Measurements from ENCODE around the gene NUP98.

Gene NUP98

DNA sequence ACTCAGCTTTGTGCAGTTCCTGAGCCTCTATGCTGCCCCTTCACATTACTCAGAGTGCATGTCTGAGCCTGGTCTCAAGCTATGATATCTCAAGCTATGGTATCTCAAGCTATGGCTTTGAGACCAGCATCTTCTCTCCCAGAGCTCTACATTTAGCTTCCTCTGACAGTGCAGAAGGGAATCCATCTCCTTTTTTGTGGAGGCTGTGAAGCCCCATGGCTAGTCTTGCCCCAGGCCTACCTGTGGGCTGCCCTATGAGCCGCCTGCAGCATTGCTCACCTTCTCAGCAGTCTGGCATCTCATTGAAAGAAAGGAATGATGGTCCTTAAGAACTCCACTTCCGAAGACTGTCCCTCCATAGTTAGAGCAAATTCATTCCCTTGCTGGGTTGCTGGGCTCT is 23.6 kb upstream of the NUP98 start:
- H3K27ac ChIP-seq (ENCODE audit: extremely low read depth, low read depth, low read length) = no peak overlapping the region
- H3K4me3 ChIP-seq (ENCODE audit: low read depth, low read length) = no peak overlapping the region
- TF ChIP-seq ZNF623 (tag by site-specific recombination; IDR thresholded peaks at IDR 0.05) (no peak), SETDB1 (IDR thresholded peaks at IDR 0.05; ENCODE audit: insufficient read length, low read length) (no peak), ZNF433 (tag by site-specific recombination; IDR thresholded peaks at IDR 0.05; ENCODE audit: low read depth) (no peak), ZNF664 (tag by site-specific recombination; IDR thresholded peaks at IDR 0.05) (no peak), WT1 (tag by site-specific recombination; IDR thresholded peaks at IDR 0.05) (no peak), SALL2 (tag by site-specific recombination; IDR thresholded peaks at IDR 0.05; ENCODE audit: borderline replicate concordance) (no peak), ZNF311 (tag by site-specific recombination; IDR thresholded peaks at IDR 0.05; ENCODE audit: borderline replicate concordance) (no peak)
- TF ChIP-seq, protein P1, sequence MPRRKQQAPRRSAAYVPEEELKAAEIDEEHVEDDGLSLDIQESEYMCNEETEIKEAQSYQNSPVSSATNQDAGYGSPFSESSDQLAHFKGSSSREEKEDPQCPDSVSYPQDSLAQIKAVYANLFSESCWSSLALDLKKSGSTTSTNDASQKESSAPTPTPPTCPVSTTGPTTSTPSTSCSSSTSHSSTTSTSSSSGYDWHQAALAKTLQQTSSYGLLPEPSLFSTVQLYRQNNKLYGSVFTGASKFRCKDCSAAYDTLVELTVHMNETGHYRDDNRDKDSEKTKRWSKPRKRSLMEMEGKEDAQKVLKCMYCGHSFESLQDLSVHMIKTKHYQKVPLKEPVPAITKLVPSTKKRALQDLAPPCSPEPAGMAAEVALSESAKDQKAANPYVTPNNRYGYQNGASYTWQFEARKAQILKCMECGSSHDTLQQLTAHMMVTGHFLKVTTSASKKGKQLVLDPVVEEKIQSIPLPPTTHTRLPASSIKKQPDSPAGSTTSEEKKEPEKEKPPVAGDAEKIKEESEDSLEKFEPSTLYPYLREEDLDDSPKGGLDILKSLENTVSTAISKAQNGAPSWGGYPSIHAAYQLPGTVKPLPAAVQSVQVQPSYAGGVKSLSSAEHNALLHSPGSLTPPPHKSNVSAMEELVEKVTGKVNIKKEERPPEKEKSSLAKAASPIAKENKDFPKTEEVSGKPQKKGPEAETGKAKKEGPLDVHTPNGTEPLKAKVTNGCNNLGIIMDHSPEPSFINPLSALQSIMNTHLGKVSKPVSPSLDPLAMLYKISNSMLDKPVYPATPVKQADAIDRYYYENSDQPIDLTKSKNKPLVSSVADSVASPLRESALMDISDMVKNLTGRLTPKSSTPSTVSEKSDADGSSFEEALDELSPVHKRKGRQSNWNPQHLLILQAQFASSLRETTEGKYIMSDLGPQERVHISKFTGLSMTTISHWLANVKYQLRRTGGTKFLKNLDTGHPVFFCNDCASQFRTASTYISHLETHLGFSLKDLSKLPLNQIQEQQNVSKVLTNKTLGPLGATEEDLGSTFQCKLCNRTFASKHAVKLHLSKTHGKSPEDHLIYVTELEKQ (tag by site-specific recombination; IDR thresholded peaks at IDR 0.05; ENCODE audit: borderline replicate concordance) = no peak
- no peaks in the 10 kb centered on the region for H3K9me3 ChIP-seq (ENCODE audit: control insufficient read depth, insufficient read depth, low read depth, low read length)
- H3K36me3 ChIP-seq (ENCODE audit: control insufficient read depth in 2 of 2, insufficient read depth in 1 of 2, low read length in 2 of 2) = peaks cover 0 to 20% of the 10 kb centered on the region in 2 experiments; a peak in 1 of 3 replicates
- ChIA-PET CTCF (interaction anchor here (1.1 to 3.0 kb wide), 3 partner anchors 12 to 252 kb away, joined by 5 to 19 read pairs (median 7); partner anchors contain the start of gene PGAP2), POLR2A (no interaction called here)
- no peaks in the 10 kb centered on the region for H3K4me1 ChIP-seq (ENCODE audit: control insufficient read depth, insufficient read depth, low read length)

DNA sequence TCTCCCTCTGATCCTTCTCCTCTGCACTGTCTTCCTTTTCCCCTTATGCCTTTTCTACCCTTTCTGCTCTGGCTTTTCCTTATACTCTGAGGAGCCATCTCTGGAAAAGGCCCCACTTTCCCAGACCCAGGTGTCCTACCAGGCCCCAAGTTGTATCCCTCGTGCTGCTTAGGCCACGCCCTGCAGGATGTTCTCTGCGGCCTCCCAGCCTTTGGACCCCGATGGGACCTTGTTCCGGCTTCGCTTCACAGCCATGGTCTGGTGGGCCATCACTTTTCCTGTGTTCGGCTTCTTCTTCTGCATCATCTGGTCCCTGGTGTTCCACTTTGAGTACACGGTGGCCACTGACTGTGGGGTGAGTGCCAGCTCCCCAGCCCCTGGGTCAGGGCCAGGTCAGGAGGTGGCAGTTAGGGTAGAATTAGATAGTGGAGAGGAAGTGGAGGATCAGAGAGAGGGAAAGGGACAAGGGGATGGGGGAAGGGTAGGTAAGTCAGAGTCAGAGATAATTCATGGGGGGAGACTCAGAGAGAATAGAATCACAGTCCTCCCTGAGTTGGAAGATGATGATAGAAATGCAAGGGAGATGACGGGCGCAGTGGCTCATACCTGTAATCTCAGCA is 19.9 kb upstream of the NUP98 start:
- no peaks in the 10 kb centered on the region for H3K9me3 ChIP-seq (ENCODE audit: control insufficient read depth, insufficient read depth, low read depth, low read length)
- TF ChIP-seq ZFP41 (tag by site-specific recombination; IDR thresholded peaks at IDR 0.05; ENCODE audit: borderline replicate concordance) = no peak
- no peak for TF ChIP-seq SCRT2 (tag by site-specific recombination; IDR thresholded peaks at IDR 0.05)
- TF ChIP-seq ZNF544 (tag by site-specific recombination; IDR thresholded peaks at IDR 0.05) = no peak
- TF ChIP-seq BCL11A (tag by site-specific recombination; IDR thresholded peaks at IDR 0.05; ENCODE audit: low read depth) = no peak
- TF ChIP-seq ZNF561 (tag by site-specific recombination; IDR thresholded peaks at IDR 0.05; ENCODE audit: borderline replicate concordance) = no peak
- TF ChIP-seq ZNF114 (tag by site-specific recombination; IDR thresholded peaks at IDR 0.05) = no peak
- no peak for TF ChIP-seq ZNF16 (tag by site-specific recombination; IDR thresholded peaks at IDR 0.05; ENCODE audit: low read depth)
- no peak for TF ChIP-seq ZNF302 (tag by site-specific recombination; IDR thresholded peaks at IDR 0.05; ENCODE audit: low read depth)
- no peak for TF ChIP-seq ZNF555 (tag by site-specific recombination; conservative IDR thresholded peaks at IDR 0.05)
- TF ChIP-seq ZNF510 (tag by site-specific recombination; IDR thresholded peaks at IDR 0.05; ENCODE audit: insufficient replicate concordance) = no peak
- no peak for TF ChIP-seq ZNF843 (tag by site-specific recombination; IDR thresholded peaks at IDR 0.05)
- H3K4me1 ChIP-seq (ENCODE audit: control insufficient read depth, insufficient read depth, low read length) = no peaks in the 10 kb centered on the region
- H3K4me3 ChIP-seq (ENCODE audit: low read depth, low read length) = no peak overlapping the region
- H3K36me3 ChIP-seq (ENCODE audit: control insufficient read depth in 2 of 2, insufficient read depth in 1 of 2, low read length in 2 of 2) = peaks cover 0 to 5% of the 10 kb centered on the region in 2 experiments; a peak in 1 of 3 replicates
- POLR2A ChIA-PET = no interaction called here
- no peak overlapping the region for H3K27ac ChIP-seq (ENCODE audit: extremely low read depth, low read depth, low read length)
- CTCF ChIA-PET = interaction anchor here (0.6 kb wide), 1 partner anchor 226 kb away, joined by 3 read pairs; no protein-coding TSS in a partner anchor

DNA sequence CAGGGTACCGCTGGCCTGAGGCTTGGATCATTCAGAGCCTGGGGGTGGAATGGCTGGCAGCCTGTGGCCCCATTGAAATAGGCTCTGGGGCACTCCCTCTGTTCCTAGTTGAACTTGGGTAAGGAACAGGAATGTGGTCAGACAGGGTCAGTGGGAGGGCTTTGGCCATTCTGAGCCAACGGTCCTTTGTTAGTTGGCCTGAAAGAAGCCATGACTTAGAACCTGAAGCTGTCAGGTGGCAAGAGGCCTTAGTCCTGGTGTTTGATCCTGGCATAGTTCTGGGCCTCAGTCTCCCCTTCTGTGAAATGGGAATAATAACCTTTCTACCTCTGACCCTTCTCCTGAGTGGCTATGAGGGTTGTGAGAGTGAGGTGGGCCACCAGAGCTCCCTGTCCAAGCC is 19.3 kb upstream of the NUP98 start:
- Histone ChIP-seq H3K4me1 (ENCODE audit: control insufficient read depth, insufficient read depth, low read length) (no peaks in the 10 kb centered on the region), H3K9me3 (ENCODE audit: control insufficient read depth, insufficient read depth, low read depth, low read length) (no peaks in the 10 kb centered on the region), H3K27ac (ENCODE audit: extremely low read depth, low read depth, low read length) (no peak overlapping the region), H3K4me3 (ENCODE audit: low read depth, low read length) (no peak overlapping the region), H3K36me3 (ENCODE audit: control insufficient read depth in 2 of 2, insufficient read depth in 1 of 2, low read length in 2 of 2) (peaks cover 0 to 5% of the 10 kb centered on the region in 2 experiments; a peak in 1 of 3 replicates)
- POLR2A ChIA-PET = no interaction called here
- CTCF ChIA-PET = no interaction called here
- TF ChIP-seq ZNF571 (tag by site-specific recombination; IDR thresholded peaks at IDR 0.05) (no peak), ZNF677 (tag by site-specific recombination; IDR thresholded peaks at IDR 0.05) (no peak), ZNF792 (tag by site-specific recombination; IDR thresholded peaks at IDR 0.05) (no peak), ZNF626 (tag by site-specific recombination; IDR thresholded peaks at IDR 0.05) (no peak), ZNF2 (tag by site-specific recombination; IDR thresholded peaks at IDR 0.05) (no peak), ZNF19 (tag by site-specific recombination; IDR thresholded peaks at IDR 0.05; ENCODE audit: low read depth) (no peak)

All from HEK293 (cell line).